Ascending aorta (tissue), 2 donors: ENCODE data around the gene MYO1G. TPM values are rescaled to one million over a fixed set of nuclear protein-coding genes. Genes with fewer than 3 reads are reported as not detected.

ENCODE experiments used
- DNase-seq, 2 donors: peaks; one replicate each; pipeline ENCODE4 v3.0.0-alpha.2; 2019; ENCODE audit warnings: low spot score in 2 of 2
- H3K27ac ChIP-seq, 2 donors: fragments of 200-600 bp; sonication (generic); one replicate each; pipeline ENCODE4 v1.5.1; 2016 to 2017; ENCODE audit warnings: mild to moderate bottlenecking in 1 of 2
- H3K27me3 ChIP-seq: fragments of 200-600 bp; sonication (generic); one replicate; pipeline ENCODE4 v1.5.1; 2017
- H3K36me3 ChIP-seq, 2 donors: fragments of 200-600 bp; sonication (generic); one replicate each; pipeline ENCODE4 v1.5.1; 2016
- H3K4me1 ChIP-seq, 2 donors: fragments of 200-600 bp; sonication (generic); one replicate each; pipeline ENCODE4 v1.5.1; 2016 to 2017; ENCODE audit warnings: mild to moderate bottlenecking in 1 of 2
- H3K4me3 ChIP-seq, 2 donors: fragments of 200-600 bp; sonication (generic); one replicate each; pipeline ENCODE4 v1.5.1; 2016 to 2017; ENCODE audit warnings: mild to moderate bottlenecking in 1 of 2
- H3K9me3 ChIP-seq, 2 donors: fragments of 200-600 bp; sonication (generic); one replicate each; pipeline ENCODE4 v1.5.1; 2016
- CTCF ChIP-seq, 3 experiments: fragments of 200-600 bp in 2 of 3; fragments of 450-650 bp in 1 of 3; sonication (generic) in 2 of 3; IDR thresholded peaks; one replicate each; pipeline ENCODE4 v1.5.1; 2016 to 2019; ENCODE audit warnings: antibody characterized with exemption in 3 of 3, mild to moderate bottlenecking in 1 of 3, moderate library complexity in 1 of 3
- intact Hi-C: fragments of 100-400 bp; cut with DNase I; formaldehyde crosslinking; loops from one replicate; pipeline ENCODE4 v1.15.1; 2023
- total RNA-seq: library from RNA; depleted of rRNA; stranded (reverse); fragments of >200 nt; gene quantifications from one replicate; pipeline ENCODE4 v1.1.0, GENCODE V29; 2016

MYO1G gene
- total RNA-seq, 1 donor from 2014 or later: 5.9 TPM

- no peak for DNase-seq
- TF ChIP-seq CTCF (IDR thresholded peaks at IDR 0.05): no peak
- no peaks in the 10 kb centered on the region for H3K9me3 ChIP-seq
- H3K36me3 ChIP-seq: no peaks in the 10 kb centered on the region
- peaks cover 3 to 4% of the 10 kb centered on the region in 2 donors for H3K4me1 ChIP-seq
- H3K27me3 ChIP-seq: no peaks in the 10 kb centered on the region
- H3K4me3 ChIP-seq: peak overlapping the region; percentile 50 to 73
- no peak overlapping the region for H3K27ac ChIP-seq
- intact Hi-C loops: loop anchor here (10.0 kb wide), 1 partner anchor 52 kb away; no protein-coding TSS in a partner anchor
These were observed 16.1 kb downstream of the MYO1G start for GRCh38 chr7:44962483-44963251.

GRCh38 chr7:44961844-44962482 is 16.9 kb downstream of the MYO1G start:
- Histone ChIP-seq H3K4me3 (peak overlapping the region; percentile 50 to 73), H3K27me3 (no peaks in the 10 kb centered on the region), H3K9me3 (no peaks in the 10 kb centered on the region), H3K27ac (no peak overlapping the region), H3K4me1 (peaks cover 3 to 4% of the 10 kb centered on the region in 2 donors), H3K36me3 (no peaks in the 10 kb centered on the region)
- TF ChIP-seq CTCF (IDR thresholded peaks at IDR 0.05): no peak
- intact Hi-C loops: loop anchor here (10.0 kb wide), 1 partner anchor 53 kb away; no protein-coding TSS in a partner anchor
- no peak for DNase-seq

GRCh38 chr7:44960011-44960580 is 18.7 kb downstream of the MYO1G start:
- no peak for DNase-seq
- no peaks in the 10 kb centered on the region for H3K27me3 ChIP-seq
- intact Hi-C loops: loop anchor here (10.0 kb wide), 1 partner anchor 55 kb away; no protein-coding TSS in a partner anchor

GRCh38 chr7:44959433-44959951 is 19.3 kb downstream of the MYO1G start:
- Histone ChIP-seq H3K36me3 (no peaks in the 10 kb centered on the region), H3K27ac (no peak overlapping the region), H3K4me1 (peaks cover 3 to 4% of the 10 kb centered on the region in 2 donors), H3K27me3 (no peaks in the 10 kb centered on the region), H3K9me3 (no peaks in the 10 kb centered on the region), H3K4me3 (no peak overlapping the region)
- intact Hi-C loops: no loop called here
- DNase-seq: no peak
- no peak for TF ChIP-seq CTCF (IDR thresholded peaks at IDR 0.05)

More at GRCh38 chr7:44960011-44960580, 18.7 kb downstream of the MYO1G start:
- no peak for TF ChIP-seq CTCF (IDR thresholded peaks at IDR 0.05)
- H3K4me1 ChIP-seq: peaks cover 3 to 4% of the 10 kb centered on the region in 2 donors
- no peak overlapping the region for H3K4me3 ChIP-seq
- H3K36me3 ChIP-seq: no peaks in the 10 kb centered on the region
- H3K9me3 ChIP-seq: no peaks in the 10 kb centered on the region
- H3K27ac ChIP-seq: no peak overlapping the region

GRCh38 chr7:44958645-44959344 is 20.0 kb downstream of the MYO1G start:
- H3K36me3 ChIP-seq: no peaks in the 10 kb centered on the region
- H3K4me3 ChIP-seq: no peak overlapping the region
- H3K27ac ChIP-seq: no peak overlapping the region
- H3K4me1 ChIP-seq: peaks cover 3 to 4% of the 10 kb centered on the region in 2 donors
- H3K9me3 ChIP-seq: no peaks in the 10 kb centered on the region
- intact Hi-C loops: no loop called here
- TF ChIP-seq CTCF (IDR thresholded peaks at IDR 0.05): no peak
- no peak for DNase-seq
- no peaks in the 10 kb centered on the region for H3K27me3 ChIP-seq
